GM19025 (cell line): Measurements from ENCODE around the gene HEATR3.

Experiments used
- ATAC-seq: cut with Tn5 transposase; IDR thresholded peaks from one replicate; pipeline ENCODE4 v1.9.1; 2021; ENCODE audit warnings: mild to moderate bottlenecking, low read depth, moderate library complexity; ENCODE audit not compliant: unreplicated experiment

The HEATR3 gene

GRCh38 chr16:50151322-50151721, 85.6 kb downstream of the HEATR3 start:
- no peak for ATAC-seq

GRCh38 chr16:50151756-50152155, 86.0 kb downstream of the HEATR3 start:
- ATAC-seq, result no peak

- peak; percentile 46 for ATAC-seq
These were observed 86.6 kb downstream of the HEATR3 start for GRCh38 chr16:50152351-50152806.

GRCh38 chr16:50152807-50153595, 87.2 kb downstream of the HEATR3 start, which contains the start of gene TENT4B:
TSS of gene TENT4B (plus strand) at chr16:50153306. CDS start at chr16:50153622, 316 bp downstream.
- peak; percentile 81 for ATAC-seq

- peak; percentile 14 for ATAC-seq
These were observed 88.0 kb downstream of the HEATR3 start for GRCh38 chr16:50153596-50154419.

- no peak for ATAC-seq
These were observed 88.7 kb downstream of the HEATR3 start for GRCh38 chr16:50154420-50154950.

GRCh38 chr16:50155925-50156324, 90.2 kb downstream of the HEATR3 start:
- ATAC-seq, result no peak
